GM18951 (cell line): ENCODE measurements around the gene TBPL2.

Experiments
- POLR2A ChIP-seq: IDR thresholded peaks from 4 replicates; pipeline ENCODE4 v1.6.1; 2011; ENCODE audit warnings: mild to moderate bottlenecking; ENCODE audit not compliant: insufficient read length, insufficient read depth; ENCODE audit errors: extremely low read depth
- in situ Hi-C: fragments of 300-500 bp; cut with MboI; formaldehyde crosslinking; loops from one replicate; pipeline ENCODE4 v1.12.0; 2022; ENCODE audit warnings: low sequenced_read_pairs, mixed read lengths, inconsistent platforms; ENCODE audit not compliant: unreplicated experiment

The TBPL2 gene

GRCh38 chr14:55451398-55451797 is 11.0 kb upstream of the TBPL2 start:
- in situ Hi-C loops: no loop called here
- no peak for TF ChIP-seq POLR2A

GRCh38 chr14:55450987-55451386 is 10.6 kb upstream of the TBPL2 start:
- TF ChIP-seq POLR2A: no peak
- in situ Hi-C loops: no loop called here

- no peak for TF ChIP-seq POLR2A
- in situ Hi-C loops: no loop called here
Measured at GRCh38 chr14:55450539-55450938, 10.1 kb upstream of the TBPL2 start.

- no peak for TF ChIP-seq POLR2A
- in situ Hi-C loops: no loop called here
Measured at GRCh38 chr14:55450124-55450523, 9.7 kb upstream of the TBPL2 start.

DNA sequence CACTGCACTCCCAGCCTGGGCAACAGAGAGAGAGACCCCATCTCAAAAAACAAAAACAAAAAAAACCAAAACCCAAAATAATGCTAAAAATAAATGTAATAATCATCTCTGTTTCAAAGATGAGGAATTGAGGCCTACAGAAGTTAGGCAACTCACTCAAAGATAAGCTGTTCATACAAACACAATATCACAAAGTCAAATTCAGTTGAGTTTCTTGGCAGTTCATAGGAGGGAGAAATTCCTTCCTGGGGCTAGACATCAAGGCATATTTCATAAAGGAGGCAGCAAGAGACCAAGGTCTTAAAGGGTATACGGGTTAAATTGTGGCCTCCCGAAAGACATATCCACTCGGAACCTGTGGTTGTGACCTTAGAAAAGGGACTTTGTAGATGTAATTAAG is 8.7 kb upstream of the TBPL2 start:
- TF ChIP-seq POLR2A: no peak
- in situ Hi-C loops: loop anchor here (25.0 kb wide), 1 partner anchor 1013 kb away; no protein-coding TSS in a partner anchor

DNA sequence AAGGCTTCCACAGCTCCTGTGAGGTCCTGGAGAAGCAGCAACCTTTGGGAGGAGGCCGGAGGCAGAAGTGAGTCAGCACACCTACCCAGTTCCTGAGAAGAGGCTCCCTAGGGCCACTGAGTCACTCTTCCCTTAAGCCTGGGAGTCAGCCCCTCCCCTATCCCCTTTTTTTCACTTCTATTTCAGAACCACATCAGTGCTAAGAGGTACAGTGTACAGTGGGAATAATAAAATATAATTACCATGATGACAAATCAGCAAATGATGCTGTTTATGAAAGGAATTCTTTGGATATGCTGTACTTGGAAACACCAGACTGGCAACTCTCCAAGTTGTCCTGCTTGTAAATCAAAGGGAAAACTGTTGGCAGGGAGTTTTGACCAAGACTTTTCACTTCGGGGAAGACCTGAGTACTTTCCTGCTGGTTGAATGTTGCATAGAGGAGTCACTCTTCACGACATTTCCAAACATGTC is 7.8 kb upstream of the TBPL2 start:
- no peak for TF ChIP-seq POLR2A
- in situ Hi-C loops: loop anchor here (25.0 kb wide), 1 partner anchor 1014 kb away; no protein-coding TSS in a partner anchor

DNA sequence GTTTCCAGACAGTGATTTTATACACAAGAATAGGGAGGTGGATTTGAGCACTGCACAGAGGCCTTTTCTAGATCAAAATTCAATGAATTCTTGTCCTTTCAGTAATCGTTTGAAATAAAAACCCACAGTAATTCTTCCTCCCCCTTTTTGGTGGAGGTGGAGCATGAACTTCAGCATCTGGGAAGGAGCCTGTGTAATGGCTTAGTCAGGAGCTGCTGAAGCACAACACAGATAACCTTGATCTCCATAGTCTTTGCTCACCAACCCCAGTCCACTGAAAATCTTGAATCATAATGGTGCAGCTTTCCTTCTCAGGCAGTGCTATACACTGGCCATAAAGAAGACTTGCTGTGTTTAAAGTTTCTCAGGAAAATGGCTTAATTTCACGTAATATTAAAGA is 6.4 kb upstream of the TBPL2 start:
- TF ChIP-seq POLR2A: no peak
- in situ Hi-C loops: loop anchor here (25.0 kb wide), 1 partner anchor 1015 kb away; no protein-coding TSS in a partner anchor

DNA sequence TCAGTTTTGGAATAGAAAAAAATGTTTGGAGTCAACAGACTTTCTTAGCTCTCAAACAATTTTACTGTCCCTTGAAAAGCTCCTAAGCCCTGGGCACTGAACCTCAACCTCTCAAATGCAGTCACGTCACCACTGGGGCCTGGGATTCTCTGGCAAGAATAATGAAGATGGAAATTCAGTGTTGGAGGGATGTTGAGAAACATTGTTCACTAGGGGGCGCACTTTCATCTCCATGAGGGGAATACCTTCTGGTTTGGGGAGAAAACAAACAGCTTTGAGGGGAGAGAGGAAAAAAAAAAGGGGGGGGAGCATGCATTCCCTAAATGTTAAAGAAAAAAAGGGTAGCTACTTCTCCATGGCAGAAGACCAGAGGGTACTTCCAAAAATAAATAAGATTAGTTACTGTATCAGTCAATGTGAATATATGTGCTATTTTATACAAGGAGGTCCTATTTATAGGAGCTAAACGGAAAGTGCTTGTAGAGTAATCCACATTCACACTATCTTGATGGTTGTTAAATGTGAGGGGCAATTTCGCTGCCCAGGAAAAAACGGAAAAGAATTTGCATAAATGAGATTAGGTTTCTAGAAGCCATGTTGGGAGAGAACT is 5.8 kb upstream of the TBPL2 start:
- in situ Hi-C loops: loop anchor here (25.0 kb wide), 1 partner anchor 1016 kb away; no protein-coding TSS in a partner anchor

GRCh38 chr14:55441286-55441685 is 870 bp upstream of the TBPL2 start:
- no peak for TF ChIP-seq POLR2A
- in situ Hi-C loops: loop anchor here (25.0 kb wide), 1 partner anchor 1021 kb away; no protein-coding TSS in a partner anchor

More for the DNA sequence above, 5.8 kb upstream of the TBPL2 start:
- no peak for TF ChIP-seq POLR2A

DNA sequence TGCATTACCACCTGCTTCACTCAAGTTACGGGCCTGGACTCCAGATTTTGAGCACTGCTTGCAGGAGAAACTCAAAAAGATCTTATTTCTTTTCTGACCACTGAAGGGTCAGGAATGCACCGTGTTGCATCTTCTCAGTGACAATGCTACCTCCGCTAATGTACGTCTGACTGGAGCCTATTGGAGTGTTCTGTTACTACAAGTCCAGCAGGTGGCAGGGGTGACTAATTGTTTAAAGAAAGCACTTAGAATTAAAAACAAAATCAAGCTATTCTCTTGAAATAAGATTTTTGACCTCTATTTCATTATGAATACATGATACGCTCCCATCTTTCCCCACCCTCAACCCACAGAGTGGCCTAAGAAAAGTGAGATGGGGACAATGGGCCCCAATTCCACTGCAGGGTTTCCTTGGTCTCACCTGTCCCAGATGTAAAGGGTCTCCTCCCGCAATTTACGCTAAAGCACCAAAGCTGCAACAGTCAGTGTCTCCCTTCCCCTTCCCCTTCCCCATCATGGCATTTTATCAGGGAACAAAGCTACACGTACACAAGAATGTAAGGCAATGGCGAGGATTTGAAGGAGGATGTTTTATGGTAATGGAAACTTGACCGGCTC is 2.2 kb downstream of the TBPL2 start:
- in situ Hi-C loops: loop anchor here (25.0 kb wide), 1 partner anchor 1024 kb away; no protein-coding TSS in a partner anchor
- TF ChIP-seq POLR2A: no peak

DNA sequence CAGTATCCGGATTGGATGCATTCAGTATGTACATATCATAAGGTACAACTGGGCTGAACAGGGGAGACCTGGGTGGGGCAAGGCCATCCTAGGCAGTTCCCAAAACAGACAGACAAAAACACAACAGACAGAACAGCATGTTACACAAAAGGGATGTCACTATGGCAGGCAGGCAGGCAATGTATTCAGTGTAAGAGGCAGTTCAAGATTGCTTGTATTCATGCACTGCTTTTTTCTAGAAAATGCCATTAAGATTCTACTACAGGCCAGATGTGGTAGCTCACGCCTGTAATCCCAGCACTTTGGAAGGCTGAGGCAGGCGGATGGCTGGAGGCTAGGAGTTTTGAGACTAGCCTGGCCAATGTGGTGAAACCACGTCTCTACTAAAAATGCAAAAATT is 3.5 kb downstream of the TBPL2 start:
- in situ Hi-C loops: loop anchor here (25.0 kb wide), 1 partner anchor 1025 kb away; no protein-coding TSS in a partner anchor
- no peak for TF ChIP-seq POLR2A

DNA sequence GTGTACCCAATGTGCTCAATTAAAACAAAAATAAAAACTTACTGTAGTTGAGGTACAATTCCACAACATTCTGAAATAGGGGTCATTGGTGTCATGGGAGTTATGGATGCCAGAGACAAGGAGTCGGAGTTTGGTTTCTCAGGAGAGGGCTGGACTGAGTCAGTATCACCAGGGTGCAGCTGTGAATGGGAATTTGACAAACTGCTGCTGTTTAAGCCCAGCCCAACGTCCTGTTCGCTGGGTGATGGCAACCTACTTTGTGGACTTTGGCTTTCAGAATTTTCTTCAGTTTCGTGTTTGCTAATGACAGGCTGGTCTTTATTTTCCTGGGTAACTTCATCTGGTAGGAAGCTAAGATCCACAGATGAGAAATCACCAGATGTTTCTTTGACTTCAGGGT is 3.9 kb downstream of the TBPL2 start:
- in situ Hi-C loops: loop anchor here (25.0 kb wide), 1 partner anchor 1026 kb away; no protein-coding TSS in a partner anchor
- no peak for TF ChIP-seq POLR2A

- in situ Hi-C loops: loop anchor here (25.0 kb wide), 1 partner anchor 1028 kb away; no protein-coding TSS in a partner anchor
- TF ChIP-seq POLR2A: no peak
Measured at GRCh38 chr14:55434805-55435174, 5.6 kb downstream of the TBPL2 start.
